CD4-positive, alpha-beta memory T cell (primary cell): ENCODE data around the gene RGS10. TPM values are rescaled to one million over a fixed set of nuclear protein-coding genes. Genes with fewer than 3 reads are reported as not detected.
A peak's percentile ranks its signal among the peaks of the same experiment; 100 is the strongest.

Experiments used
- CTCF ChIA-PET: fragments of 350-600 bp; sonication (Branson Sonifier 250); formaldehyde crosslinking; loops from one replicate; lab custom pipeline; 2021; ENCODE audit warnings: inconsistent platforms; ENCODE audit not compliant: partially characterized antibody; lab: Charles Lee
- POLR2A ChIA-PET: fragments of 350-600 bp; sonication (Branson Sonifier 250); formaldehyde crosslinking; loops from one replicate; lab custom pipeline; 2021; ENCODE audit not compliant: partially characterized antibody; lab: Charles Lee
- DNase-seq, 5 donors: peaks; one replicate each; pipeline versions ENCODE4 v3.0.0 to v3.0.0-alpha.2; 2020 to 2022; ENCODE audit warnings: mixed read lengths in 1 of 5
- H3K27ac ChIP-seq: one replicate; pipeline ENCODE4 v1.7.0; 2013; ENCODE audit warnings: low read depth, low read length
- H3K27me3 ChIP-seq: 2 replicates; pipeline ENCODE4 v1.7.0; 2013; ENCODE audit warnings: mild to moderate bottlenecking, low read length, moderate library complexity; ENCODE audit not compliant: insufficient read depth
- H3K36me3 ChIP-seq: 2 replicates; pipeline ENCODE4 v1.7.0; 2013; ENCODE audit warnings: mild to moderate bottlenecking, low read length, moderate library complexity; ENCODE audit not compliant: insufficient read depth
- H3K4me1 ChIP-seq: 2 replicates; pipeline ENCODE4 v1.7.0; 2013; ENCODE audit warnings: mild to moderate bottlenecking, low read length, moderate library complexity; ENCODE audit not compliant: insufficient read depth
- H3K4me3 ChIP-seq, 2 donors: one replicate each; pipeline ENCODE4 v1.7.0; 2013; ENCODE audit warnings: low read length in 2 of 2, mild to moderate bottlenecking in 1 of 2
- H3K9me3 ChIP-seq, 2 donors: one replicate each; pipeline ENCODE4 v1.7.0; 2013; ENCODE audit warnings: low read length in 2 of 2, control low read depth in 1 of 2; ENCODE audit not compliant: control insufficient read depth in 1 of 2
- H3K27ac Mint-ChIP-seq, 7 donors: one replicate each; pipeline ENCODE4 v1.8.0; 2020 to 2021; ENCODE audit warnings: mixed read lengths in 7 of 7, mild to moderate bottlenecking in 6 of 7, inconsistent platforms in 3 of 7, moderate library complexity in 3 of 7
- H3K27me3 Mint-ChIP-seq, 2 donors: one replicate each; pipeline ENCODE4 v1.8.0; 2020 to 2021; ENCODE audit warnings: mixed read lengths in 2 of 2
- H3K36me3 Mint-ChIP-seq, 2 donors: one replicate each; pipeline ENCODE4 v1.8.0; 2020 to 2021; ENCODE audit warnings: mixed read lengths in 2 of 2, inconsistent platforms in 1 of 2, mild to moderate bottlenecking in 1 of 2
- H3K4me1 Mint-ChIP-seq, 4 donors: one replicate each; pipeline ENCODE4 v1.8.0; 2020 to 2021; ENCODE audit warnings: mixed read lengths in 4 of 4, mild to moderate bottlenecking in 1 of 4
- H3K4me3 Mint-ChIP-seq, 8 donors: one replicate each; pipeline ENCODE4 v1.8.0; 2020 to 2021; ENCODE audit warnings: mixed read lengths in 8 of 8, mild to moderate bottlenecking in 7 of 8, moderate library complexity in 6 of 8, inconsistent platforms in 3 of 8
- H3K9me3 Mint-ChIP-seq, 8 donors: one replicate each; pipeline ENCODE4 v1.8.0; 2020 to 2021; ENCODE audit warnings: mixed read lengths in 8 of 8, mild to moderate bottlenecking in 5 of 8, inconsistent platforms in 3 of 8, moderate library complexity in 1 of 8
- intact Hi-C: fragments of 100-400 bp; cut with micrococcal nuclease; formaldehyde crosslinking; loops from one replicate; pipeline ENCODE4 v1.15.1; 2023
- polyA plus RNA-seq, 2 donors: library from polyadenylated mRNA; unstranded; fragments of 300-500 nt; fragmentation: Illumina TruSeq; gene quantifications; one replicate each; pipeline ENCODE4 v1.2.3, GENCODE V29; 2021
- total RNA-seq, 2 experiments: library from RNA; stranded (reverse); gene quantifications; one replicate each; pipeline ENCODE4 v1.2.3, GENCODE V29; 2021

The RGS10 gene
- total and polyA plus RNA-seq, 4 experiments from 2014 or later: 115 to 187 (median 137) TPM

GRCh38 chr10:119505131-119505551, 37.4 kb downstream of the RGS10 start:
- no peak for DNase-seq
- Mint-ChIP-seq H3K27ac (peak overlapping the region; percentile 15 to 90 (median 69)), H3K36me3 (peaks cover 31 to 53% of the 10 kb centered on the region in 2 donors), H3K9me3 (no peaks in the 10 kb centered on the region), H3K4me3 (peak overlapping the region in 4 of 8 donors; percentile 6 to 61 (median 42)), H3K27me3 (no peaks in the 10 kb centered on the region), H3K4me1 (peaks cover 37 to 68% (median 58%) of the 10 kb centered on the region in 4 donors)
- no peak overlapping the region for H3K27ac ChIP-seq
- H3K4me1 ChIP-seq: peaks cover 56% of the 10 kb centered on the region
- intact Hi-C loops: no loop called here
- H3K27me3 ChIP-seq: no peaks in the 10 kb centered on the region
- no peak overlapping the region for H3K4me3 ChIP-seq
- ChIA-PET POLR2A (interaction anchor here (1.8 to 7.4 kb wide), 3 partner anchors 11 to 37 kb away, joined by 5 to 68 read pairs (median 14); partner anchors contain the start of gene RGS10), CTCF (interaction anchor here (0.6 to 1.4 kb wide), 3 partner anchors 11 to 24 kb away, joined by 3 read pairs; no protein-coding TSS in a partner anchor)
- peaks cover 8% of the 10 kb centered on the region for H3K36me3 ChIP-seq
- H3K9me3 ChIP-seq: no peaks in the 10 kb centered on the region

- Mint-ChIP-seq H3K27me3 (no peaks in the 10 kb centered on the region), H3K36me3 (peaks cover 31 to 52% of the 10 kb centered on the region in 2 donors), H3K9me3 (no peaks in the 10 kb centered on the region), H3K27ac (peak overlapping the region; percentile 53 to 90 (median 86)), H3K4me1 (peaks cover 38 to 73% (median 59%) of the 10 kb centered on the region in 4 donors), H3K4me3 (peak overlapping the region in 3 of 8 donors; percentile 28 to 61 (median 55))
- no peaks in the 10 kb centered on the region for H3K9me3 ChIP-seq
- ChIA-PET POLR2A (interaction anchor here (1.8 to 8.0 kb wide), 3 partner anchors 11 to 36 kb away, joined by 5 to 97 read pairs (median 68); partner anchors contain the start of gene RGS10), CTCF (interaction anchor here (1.1 to 2.7 kb wide), 3 partner anchors 10 to 15 kb away, joined by 3 to 14 read pairs (median 3); no protein-coding TSS in a partner anchor)
- no peak for DNase-seq
- no peak overlapping the region for H3K27ac ChIP-seq
- H3K27me3 ChIP-seq: no peaks in the 10 kb centered on the region
- H3K4me3 ChIP-seq: no peak overlapping the region
- intact Hi-C loops: loop anchor here (5.0 kb wide), 2 partner anchors 57 to 93 kb away; partner anchors contain the start of gene TIAL1
- H3K36me3 ChIP-seq: peaks cover 4% of the 10 kb centered on the region
- peaks cover 61% of the 10 kb centered on the region for H3K4me1 ChIP-seq
These were observed 37.9 kb downstream of the RGS10 start for GRCh38 chr10:119504651-119505050.

- intact Hi-C loops: loop anchor here (2.0 to 5.0 kb wide), 3 partner anchors 57 to 149 kb away; partner anchors contain the start of gene TIAL1
- no peaks in the 10 kb centered on the region for H3K9me3 Mint-ChIP-seq
- CTCF ChIA-PET: interaction anchor here (2.7 to 5.3 kb wide), 2 partner anchors 14 to 39 kb away, joined by 14 to 39 read pairs; partner anchors contain the start of gene RGS10
These were observed 38.7 kb downstream of the RGS10 start for GRCh38 chr10:119503821-119504220.

GRCh38 chr10:119502618-119503155, 39.8 kb downstream of the RGS10 start:
- peaks cover 4% of the 10 kb centered on the region for H3K36me3 ChIP-seq
- peak overlapping the region; percentile 95 to 99 (median 97) for H3K27ac Mint-ChIP-seq
- no peaks in the 10 kb centered on the region for H3K27me3 Mint-ChIP-seq
- peak overlapping the region in 1 of 2 donors; percentile 39 for H3K4me3 ChIP-seq
- peaks cover 74% of the 10 kb centered on the region for H3K4me1 ChIP-seq
- CTCF ChIA-PET: interaction anchor here (0.9 to 5.3 kb wide), 4 partner anchors 13 to 57 kb away, joined by 5 to 39 read pairs (median 12); partner anchors contain the start of gene RGS10
- intact Hi-C loops: loop anchor here (1.0 to 5.0 kb wide), 7 partner anchors 13 to 150 kb away; partner anchors contain the start of genes RGS10 and TIAL1
- H3K36me3 Mint-ChIP-seq: peaks cover 37 to 49% of the 10 kb centered on the region in 2 donors
- H3K27ac ChIP-seq: peak overlapping the region; percentile 79
- peaks cover 47 to 84% (median 72%) of the 10 kb centered on the region in 4 donors for H3K4me1 Mint-ChIP-seq
- no peaks in the 10 kb centered on the region for H3K9me3 ChIP-seq
- no peaks in the 10 kb centered on the region for H3K27me3 ChIP-seq
- no peaks in the 10 kb centered on the region for H3K9me3 Mint-ChIP-seq
- no peak for DNase-seq
- H3K4me3 Mint-ChIP-seq: peak overlapping the region; percentile 68 to 89 (median 82)
- POLR2A ChIA-PET: interaction anchor here (0.5 to 8.0 kb wide), 15 partner anchors 9 to 411 kb away, joined by 3 to 97 read pairs (median 4); partner anchors contain the start of gene RGS10

More at GRCh38 chr10:119503821-119504220, 38.7 kb downstream of the RGS10 start:
- Mint-ChIP-seq H3K27ac (peak overlapping the region; percentile 75 to 96 (median 88)), H3K36me3 (peaks cover 37 to 54% of the 10 kb centered on the region in 2 donors), H3K4me3 (peak overlapping the region in 5 of 8 donors; percentile 29 to 72 (median 56)), H3K27me3 (no peaks in the 10 kb centered on the region), H3K4me1 (peaks cover 45 to 81% (median 67%) of the 10 kb centered on the region in 4 donors)
- no peak for DNase-seq
- POLR2A ChIA-PET: interaction anchor here (1.2 to 8.0 kb wide), 4 partner anchors 10 to 412 kb away, joined by 3 to 97 read pairs (median 36); partner anchors contain the start of gene RGS10
- no peaks in the 10 kb centered on the region for H3K9me3 ChIP-seq
- H3K36me3 ChIP-seq: peaks cover 4% of the 10 kb centered on the region
- no peak overlapping the region for H3K4me3 ChIP-seq
- H3K4me1 ChIP-seq: peaks cover 69% of the 10 kb centered on the region
- no peaks in the 10 kb centered on the region for H3K27me3 ChIP-seq
- peak overlapping the region; percentile 79 for H3K27ac ChIP-seq

GRCh38 chr10:119502209-119502608, 40.3 kb downstream of the RGS10 start:
- no peaks in the 10 kb centered on the region for H3K9me3 ChIP-seq
- H3K4me3 ChIP-seq: peak overlapping the region; percentile 14 to 39
- H3K36me3 ChIP-seq: peaks cover 4% of the 10 kb centered on the region
- intact Hi-C loops: loop anchor here (1.0 to 5.0 kb wide), 7 partner anchors 13 to 151 kb away; partner anchors contain the start of genes RGS10 and TIAL1
- peak; percentile 83 to 94 (median 84) for DNase-seq
- Mint-ChIP-seq H3K27me3 (no peaks in the 10 kb centered on the region), H3K4me1 (peaks cover 47 to 88% (median 73%) of the 10 kb centered on the region in 4 donors), H3K9me3 (no peaks in the 10 kb centered on the region), H3K36me3 (peaks cover 36 to 48% of the 10 kb centered on the region in 2 donors), H3K27ac (peak overlapping the region; percentile 95 to 99 (median 97)), H3K4me3 (peak overlapping the region; percentile 68 to 89 (median 82))
- POLR2A ChIA-PET: interaction anchor here (0.6 to 8.0 kb wide), 13 partner anchors 9 to 337 kb away, joined by 3 to 97 read pairs (median 4); partner anchors contain the start of gene RGS10
- CTCF ChIA-PET: interaction anchor here (0.9 to 5.3 kb wide), 4 partner anchors 12 to 57 kb away, joined by 5 to 39 read pairs (median 12); partner anchors contain the start of gene RGS10
- peak overlapping the region; percentile 79 for H3K27ac ChIP-seq
- no peaks in the 10 kb centered on the region for H3K27me3 ChIP-seq
- peaks cover 74% of the 10 kb centered on the region for H3K4me1 ChIP-seq

GRCh38 chr10:119501690-119502089, 40.8 kb downstream of the RGS10 start:
- Histone ChIP-seq H3K9me3 (no peaks in the 10 kb centered on the region), H3K27ac (peak overlapping the region; percentile 79), H3K27me3 (no peaks in the 10 kb centered on the region), H3K36me3 (peaks cover 4% of the 10 kb centered on the region), H3K4me1 (peaks cover 74% of the 10 kb centered on the region), H3K4me3 (peak overlapping the region in 1 of 2 donors; percentile 14)
- POLR2A ChIA-PET: interaction anchor here (1.2 to 8.0 kb wide), 7 partner anchors 8 to 56 kb away, joined by 3 to 97 read pairs (median 11); partner anchors contain the start of gene RGS10
- peak overlapping the region; percentile 68 to 89 (median 82) for H3K4me3 Mint-ChIP-seq
- intact Hi-C loops: loop anchor here (1.0 to 5.0 kb wide), 7 partner anchors 12 to 151 kb away; partner anchors contain the start of genes RGS10 and TIAL1
- peaks cover 32 to 43% of the 10 kb centered on the region in 2 donors for H3K36me3 Mint-ChIP-seq
- CTCF ChIA-PET: interaction anchor here (5.3 kb wide), 1 partner anchor 41 kb away, joined by 39 read pairs; the partner anchor contains the start of gene RGS10
- peak in 2 of 5 donors; percentile 22 to 55 for DNase-seq
- H3K27me3 Mint-ChIP-seq: no peaks in the 10 kb centered on the region
- H3K4me1 Mint-ChIP-seq: peaks cover 44 to 88% (median 73%) of the 10 kb centered on the region in 4 donors
- no peaks in the 10 kb centered on the region for H3K9me3 Mint-ChIP-seq
- H3K27ac Mint-ChIP-seq: peak overlapping the region; percentile 95 to 99 (median 97)
